Gastroesophageal sphincter (tissue), 3 donors: Measurements from ENCODE around the gene ADGRD1.

ENCODE experiments used
- EP300 ChIP-seq: sonication (generic); formaldehyde crosslinking; IDR thresholded peaks from one replicate; pipeline ENCODE4 v1.6.1; 2017; ENCODE audit warnings: antibody characterized with exemption, mild to moderate bottlenecking
- POLR2A ChIP-seq, 2 donors: fragments of 450-650 bp; IDR thresholded peaks; one replicate each; pipeline ENCODE4 v1.6.1; 2017; ENCODE audit warnings: antibody characterized with exemption in 2 of 2, mild to moderate bottlenecking in 2 of 2, moderate library complexity in 1 of 2
- POLR2AphosphoS5 ChIP-seq: sonication (generic); formaldehyde crosslinking; IDR thresholded peaks from one replicate; pipeline ENCODE4 v1.6.1; 2017; ENCODE audit warnings: antibody characterized with exemption
- TF ChIP-seq, protein P1 (sequence below), 4 experiments: fragments of 200-600 bp in 2 of 4; fragments of 450-650 bp in 2 of 4; sonication (generic) in 1 of 4; IDR thresholded peaks; one replicate each; pipeline ENCODE4 v1.5.1; 2017 to 2019; ENCODE audit warnings: antibody characterized with exemption in 4 of 4, mild to moderate bottlenecking in 2 of 4, moderate library complexity in 2 of 4

DNA sequence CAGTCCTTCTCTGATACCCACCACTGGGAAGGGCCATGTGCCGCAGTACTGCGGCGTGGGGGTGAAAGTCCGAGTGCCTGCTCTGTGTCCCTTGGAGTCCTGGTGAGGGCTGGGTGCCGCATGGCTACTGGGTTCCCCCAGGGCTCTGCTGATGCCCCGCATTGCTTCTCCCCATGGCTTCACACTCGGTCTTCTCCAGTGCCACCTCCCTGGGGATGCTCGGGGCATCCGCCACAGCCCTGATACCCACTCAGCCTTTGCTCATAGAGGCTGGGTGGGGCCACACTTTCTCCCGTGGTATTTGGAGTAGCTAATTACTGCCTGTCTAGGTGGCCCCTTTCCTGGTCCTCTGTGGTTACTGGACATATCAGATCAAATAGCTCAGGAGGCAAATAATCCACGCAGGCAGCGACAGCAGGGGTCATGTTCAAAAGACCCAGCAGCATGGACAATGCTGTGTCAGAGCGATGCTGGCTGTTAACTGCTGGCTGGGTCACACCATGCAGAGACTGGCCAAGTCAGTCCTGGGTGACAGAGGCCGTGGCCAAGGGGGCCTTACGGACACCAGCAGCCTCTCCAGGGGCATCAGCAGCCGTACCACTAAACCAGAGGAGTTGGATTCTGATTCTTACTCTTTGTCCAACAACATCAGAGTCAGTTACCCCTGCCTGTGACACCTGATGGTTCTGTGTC is 106.5 kb downstream of the ADGRD1 start:
- TF ChIP-seq, protein P1, sequence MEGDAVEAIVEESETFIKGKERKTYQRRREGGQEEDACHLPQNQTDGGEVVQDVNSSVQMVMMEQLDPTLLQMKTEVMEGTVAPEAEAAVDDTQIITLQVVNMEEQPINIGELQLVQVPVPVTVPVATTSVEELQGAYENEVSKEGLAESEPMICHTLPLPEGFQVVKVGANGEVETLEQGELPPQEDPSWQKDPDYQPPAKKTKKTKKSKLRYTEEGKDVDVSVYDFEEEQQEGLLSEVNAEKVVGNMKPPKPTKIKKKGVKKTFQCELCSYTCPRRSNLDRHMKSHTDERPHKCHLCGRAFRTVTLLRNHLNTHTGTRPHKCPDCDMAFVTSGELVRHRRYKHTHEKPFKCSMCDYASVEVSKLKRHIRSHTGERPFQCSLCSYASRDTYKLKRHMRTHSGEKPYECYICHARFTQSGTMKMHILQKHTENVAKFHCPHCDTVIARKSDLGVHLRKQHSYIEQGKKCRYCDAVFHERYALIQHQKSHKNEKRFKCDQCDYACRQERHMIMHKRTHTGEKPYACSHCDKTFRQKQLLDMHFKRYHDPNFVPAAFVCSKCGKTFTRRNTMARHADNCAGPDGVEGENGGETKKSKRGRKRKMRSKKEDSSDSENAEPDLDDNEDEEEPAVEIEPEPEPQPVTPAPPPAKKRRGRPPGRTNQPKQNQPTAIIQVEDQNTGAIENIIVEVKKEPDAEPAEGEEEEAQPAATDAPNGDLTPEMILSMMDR (IDR thresholded peaks at IDR 0.05), result no peak
- TF ChIP-seq POLR2AphosphoS5, result no peak
- no peak for TF ChIP-seq POLR2A (IDR thresholded peaks at IDR 0.05)
- TF ChIP-seq EP300, result no peak
